Stimulated activated CD4-positive, alpha-beta T cell treated with anti-CD3 and anti-CD28 coated beads, Interleukin-12 subunit alpha, Interleukin-12 subunit beta, amount 100 ng/mL, for 4 hours (primary cell): ENCODE data around the gene LTBR.

Source experiments
- DNase-seq: peaks from one replicate; pipeline ENCODE4 v3.0.0-alpha.2; 2020

The LTBR gene

DNA sequence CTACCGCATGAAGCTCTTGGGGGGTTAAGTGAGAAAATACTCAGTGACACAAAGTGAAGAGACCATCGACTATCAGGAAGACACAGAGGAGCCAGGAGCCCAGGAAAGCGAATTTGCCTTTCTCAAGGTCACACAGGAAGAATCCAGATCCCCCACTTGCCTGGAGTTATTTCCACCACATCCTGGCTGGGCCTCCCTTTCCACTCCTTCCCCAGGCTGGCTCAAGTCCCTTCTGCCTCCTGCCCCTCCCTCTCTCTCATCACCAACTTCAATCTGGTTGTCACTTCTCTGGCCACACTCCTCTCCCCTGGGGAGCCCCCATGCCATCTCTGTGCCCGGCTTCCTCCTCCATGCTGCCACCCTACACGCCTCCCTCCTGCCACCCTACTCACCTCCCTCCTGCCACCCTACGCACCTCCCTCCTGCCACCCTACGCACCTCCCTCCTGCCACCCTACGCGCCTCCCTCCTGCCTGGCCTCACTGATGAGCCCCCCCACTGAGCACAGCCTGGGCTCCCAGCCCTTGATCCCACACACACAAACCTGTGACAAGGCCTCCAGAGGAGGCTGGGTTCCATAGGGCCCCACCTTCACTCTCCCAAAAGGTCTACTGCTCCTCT is 14.9 kb upstream of the LTBR start:
- no peak for DNase-seq

DNA sequence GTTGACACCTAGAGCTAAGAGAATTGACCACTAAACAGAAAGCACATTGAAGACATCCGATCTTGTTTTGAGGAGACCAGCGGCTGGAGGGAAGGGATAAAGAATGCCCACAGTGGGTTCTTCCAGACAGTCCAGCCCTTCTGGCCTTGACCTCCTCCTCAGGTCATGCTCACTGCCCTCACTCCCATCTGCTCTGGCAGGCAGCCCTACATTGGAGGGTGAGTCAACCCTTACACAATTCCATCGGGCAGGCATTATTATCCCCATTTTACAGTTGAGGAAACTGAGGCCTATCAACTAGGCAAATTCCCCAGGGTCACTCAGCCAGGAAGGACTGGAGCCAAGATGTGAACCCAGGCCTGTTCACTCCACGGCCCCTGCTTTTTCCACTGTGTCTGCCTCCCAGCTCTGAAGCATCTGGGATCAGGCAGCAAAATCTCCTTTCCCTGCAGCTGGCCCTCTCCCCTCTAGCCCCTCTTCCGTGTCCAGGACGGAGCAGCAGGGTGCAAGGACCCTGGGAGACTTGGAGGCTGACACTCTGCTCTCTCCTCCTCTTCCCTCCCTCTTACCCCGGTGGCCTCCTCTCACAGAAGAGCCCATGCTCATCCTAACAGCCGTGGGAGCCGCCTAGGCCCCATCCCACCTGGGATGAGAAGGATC is 13.9 kb upstream of the LTBR start:
- no peak for DNase-seq

- DNase-seq: no peak
These were observed 13.4 kb upstream of the LTBR start for GRCh38 chr12:6370576-6370935.

GRCh38 chr12:6370994-6371754 is 12.8 kb upstream of the LTBR start:
- no peak for DNase-seq

- DNase-seq: no peak
These were observed 11.5 kb upstream of the LTBR start for GRCh38 chr12:6372403-6373003.

DNA sequence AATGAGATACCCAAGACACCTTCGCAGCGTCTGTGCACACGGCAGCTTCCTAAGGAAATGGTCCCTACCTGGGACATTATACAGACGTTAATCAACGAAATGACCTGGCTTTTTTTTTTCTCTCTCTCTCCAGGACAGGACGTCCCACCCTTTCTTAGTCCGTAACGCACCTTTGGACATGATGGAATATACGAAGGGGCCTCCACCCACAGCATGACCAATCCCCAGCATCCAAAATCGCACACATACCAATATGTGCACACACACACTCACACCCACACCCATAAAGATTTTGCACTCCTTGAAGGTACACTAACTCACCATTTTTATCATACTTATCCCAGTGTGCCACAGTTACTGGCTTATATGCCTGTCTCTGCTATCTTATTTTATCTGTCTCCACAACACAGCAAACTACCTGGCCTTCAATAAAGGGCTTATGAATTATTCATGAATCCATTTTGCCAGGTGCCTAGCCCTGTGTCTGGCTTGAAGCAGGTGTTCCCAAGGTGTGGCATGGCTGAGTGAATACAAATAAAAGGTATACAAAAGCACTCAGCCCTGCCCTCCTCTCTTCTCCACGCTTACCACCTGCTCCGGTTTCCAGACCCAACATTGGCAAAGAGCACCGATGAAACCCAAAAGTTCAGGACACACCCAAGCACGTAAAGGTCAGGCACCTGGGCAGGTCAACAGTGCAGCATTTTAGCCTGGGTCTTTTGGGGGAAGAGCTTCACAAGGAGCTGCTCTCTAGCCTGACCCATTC is 10.8 kb upstream of the LTBR start:
- no peak for DNase-seq

DNA sequence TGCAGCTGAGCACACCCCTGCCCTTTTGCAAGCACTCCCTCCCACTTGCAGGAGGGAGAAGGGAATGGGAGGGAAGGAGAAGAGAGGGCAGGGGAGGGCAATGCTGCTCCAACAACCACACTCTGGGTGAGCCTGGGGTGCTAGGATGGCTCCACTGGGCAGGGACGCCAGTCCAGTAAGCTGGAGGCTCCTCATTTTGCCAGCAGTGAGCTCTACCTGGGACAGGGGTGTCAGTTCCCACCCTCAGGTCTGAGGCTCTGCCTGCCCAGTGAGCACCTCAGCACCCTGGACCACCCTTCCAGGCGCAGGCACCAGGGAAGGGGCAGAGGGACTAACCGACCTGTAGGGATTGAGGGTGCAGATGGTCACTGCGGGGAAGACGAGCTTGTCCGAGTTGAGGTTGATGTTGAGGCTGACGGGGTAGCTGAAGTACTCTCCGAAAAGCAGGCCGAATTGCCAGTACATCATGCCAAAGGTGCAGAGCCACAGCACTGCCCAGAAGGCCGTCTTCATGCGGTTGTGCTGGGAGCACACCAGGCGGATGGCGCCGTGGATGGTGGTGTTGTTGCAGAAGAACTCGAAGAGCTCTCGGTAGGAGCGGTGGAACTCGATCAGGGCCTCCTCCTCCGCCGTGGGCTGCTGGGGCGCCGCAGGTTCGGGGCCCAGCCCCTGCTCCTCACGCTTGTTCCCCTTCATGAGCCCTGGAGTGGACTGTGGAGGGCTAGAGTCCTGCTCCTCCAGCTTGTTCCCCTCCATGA is 9.8 kb upstream of the LTBR start:
- no peak for DNase-seq

- DNase-seq: no peak
These were observed 9.2 kb upstream of the LTBR start for GRCh38 chr12:6374786-6375160.

DNA sequence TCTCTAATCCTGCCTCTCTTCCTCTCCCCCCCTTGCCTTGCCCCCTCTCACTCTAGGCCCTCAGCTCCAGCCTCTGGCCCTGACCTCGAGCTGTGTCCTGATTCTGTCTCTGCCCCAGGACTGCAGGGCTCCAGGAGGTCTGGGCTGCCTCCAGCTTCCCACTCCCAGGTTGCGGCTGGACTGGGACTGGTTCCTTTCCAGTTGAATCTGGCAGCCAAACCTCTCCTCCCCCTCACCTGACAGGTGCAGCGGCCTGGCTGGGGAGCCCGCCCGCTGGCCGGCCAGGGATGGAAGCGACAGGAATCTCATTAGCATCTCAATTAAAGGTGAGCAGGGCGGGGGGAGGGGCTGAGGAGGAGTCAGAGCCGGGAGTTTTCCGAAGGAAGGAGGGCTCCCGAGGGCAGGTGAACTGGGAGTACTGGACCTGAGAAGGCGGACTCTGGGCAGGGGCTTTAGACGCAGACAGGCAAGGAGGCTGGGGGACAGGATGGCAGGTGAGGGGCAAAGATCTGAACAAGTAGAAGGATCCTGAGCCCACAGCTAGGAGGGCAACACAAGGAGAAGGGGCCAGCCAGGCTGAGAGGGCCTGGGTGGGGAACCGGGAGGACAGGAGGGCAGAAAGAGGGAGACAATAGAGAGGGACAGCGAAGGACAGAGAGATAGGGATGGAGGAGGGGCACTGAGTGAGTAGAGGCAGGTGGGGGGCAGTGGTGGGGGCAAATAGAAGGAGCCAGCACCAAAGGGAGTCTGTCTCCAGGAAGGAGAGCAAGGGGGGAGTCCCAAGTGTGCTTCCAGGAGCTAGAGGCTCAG is 8.5 kb upstream of the LTBR start, which contains the start of gene SCNN1A:
Gene SCNN1A (minus strand): TSS at position 295 of the 810 bp plus-strand sequence. CDS start 780 bp downstream, outside the sequence.
- DNase-seq: no peak

GRCh38 chr12:6376079-6376869 is 7.7 kb upstream of the LTBR start:
- DNase-seq: no peak

DNA sequence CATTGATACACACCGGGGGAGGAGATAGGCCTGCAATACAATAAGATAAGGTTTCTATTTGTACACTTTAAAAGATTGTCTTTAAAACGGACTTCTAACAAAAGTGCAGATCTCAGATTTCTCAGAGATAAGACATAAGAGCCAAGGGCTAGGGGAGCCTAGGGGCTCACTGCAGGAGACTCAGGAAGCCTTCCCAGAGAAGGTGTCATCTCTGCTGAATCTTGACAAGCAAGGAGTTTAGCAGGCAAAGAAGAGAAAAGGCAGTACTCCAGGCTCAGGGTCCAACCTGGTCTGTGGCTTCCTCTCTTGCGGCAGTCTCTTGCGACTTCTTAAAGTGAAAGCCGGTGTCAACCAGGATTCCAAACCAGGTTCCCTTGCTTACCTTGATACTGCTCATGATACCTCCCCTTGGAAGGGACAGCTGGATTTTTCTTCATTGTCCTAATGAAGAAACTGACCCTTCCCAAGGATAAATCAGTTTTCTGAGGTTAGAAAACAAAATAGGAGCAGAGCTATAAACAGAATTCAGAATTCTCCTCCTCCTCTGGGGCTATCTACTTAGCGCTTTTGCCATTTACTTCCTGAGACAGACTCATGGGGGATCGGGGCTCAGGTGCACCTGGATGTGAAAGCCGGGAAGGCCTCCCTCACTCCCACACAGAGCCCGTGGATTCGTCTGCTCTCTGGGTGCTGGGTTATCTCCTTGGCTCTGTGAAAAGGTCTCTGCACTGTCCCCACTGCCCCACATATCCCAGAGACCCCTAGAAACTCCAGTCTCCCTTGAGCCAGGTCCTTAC is 6.9 kb upstream of the LTBR start:
- no peak for DNase-seq

DNA sequence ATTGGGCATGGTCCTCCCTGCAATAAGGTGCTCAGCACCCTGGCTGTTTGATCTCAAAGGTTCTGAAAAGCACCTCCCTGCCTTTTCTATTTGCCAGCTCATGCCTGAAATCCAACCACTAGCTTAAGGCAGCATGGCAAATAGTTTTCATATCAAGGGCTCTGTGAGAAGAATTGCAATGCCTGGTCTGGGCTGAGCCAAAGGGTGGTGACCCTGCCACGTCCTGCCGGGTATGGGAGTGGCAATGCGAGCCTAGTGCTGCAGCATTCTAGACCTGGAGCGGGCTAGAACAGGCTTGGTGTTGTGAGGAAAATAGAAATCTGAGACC is 6.3 kb upstream of the LTBR start:
- no peak for DNase-seq

- DNase-seq: no peak
These were observed 5.1 kb upstream of the LTBR start for GRCh38 chr12:6378709-6379472.

- no peak for DNase-seq
These were observed 3.5 kb upstream of the LTBR start for GRCh38 chr12:6380141-6381121.

DNA sequence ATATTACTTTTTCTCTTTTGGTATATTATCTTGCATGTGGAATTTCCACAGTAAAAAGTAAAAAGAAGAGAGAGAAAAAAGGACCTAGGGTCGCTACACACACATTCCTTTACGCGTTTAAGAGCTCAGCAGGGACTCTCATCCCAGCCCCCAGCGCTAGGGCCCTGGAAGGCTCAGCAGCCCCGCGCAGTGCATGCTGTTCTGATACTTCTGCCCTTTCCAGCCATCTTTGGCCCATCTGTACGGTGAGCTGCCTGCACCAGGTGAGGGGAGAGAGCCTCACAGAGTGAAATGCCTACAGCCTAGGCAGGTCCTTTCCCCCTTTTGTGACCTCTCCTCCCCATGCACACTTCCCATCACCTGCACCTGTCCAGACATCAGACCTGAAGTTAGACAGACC is 1.6 kb upstream of the LTBR start:
- DNase-seq: no peak

- DNase-seq: no peak
These were observed 980 bp upstream of the LTBR start for GRCh38 chr12:6382982-6383381.
